K562 (cell line): ENCODE data around the gene ATP8B4. TPM values are rescaled to one million over a fixed set of nuclear protein-coding genes. Genes with fewer than 3 reads are reported as not detected.

Source experiments
- ATAC-seq: fragments of 200-7000 bp; cut with Tn5 transposase; 3 replicates; pipeline ENCODE4 v1.9.1; 2020; ENCODE audit warnings: moderate library complexity
- BruUV-seq: library from RNA; stranded (reverse); fragments of 400-500 nt; replicated peaks from 2 replicates; lab custom pipeline; 2021; lab: Mats Ljungman, UMichigan
- CTCF ChIA-PET: fragments of 300-600 bp; formaldehyde crosslinking; extraction: SDS; loops from one replicate; lab custom pipeline; 2021; ENCODE audit warnings: low intra/inter-chr PET ratio; lab: Yijun Ruan, JAX
- POLR2A ChIA-PET: fragments of 300-600, 350-650 bp; sonication (Branson Sonifier 250); formaldehyde crosslinking; extraction: SDS; loops from one replicate; lab custom pipeline; 2021; ENCODE audit warnings: antibody characterized with exemption, inconsistent platforms; lab: Yijun Ruan, JAX
- DNase-seq, 4 experiments: peaks; one replicate each; pipeline versions ENCODE4 v3.0.0 to v3.0.0-alpha.2; 2011 to 2018; ENCODE audit warnings: low spot score in 3 of 4, mixed read lengths in 3 of 4; ENCODE audit errors: extremely low read depth in 1 of 4
- FAIRE-seq: peaks from 2 replicates; lab custom pipeline; 2011; peaks lifted over from hg19 to GRCh38; lab: Jason Lieb, UNC
- H2AFZ ChIP-seq: 2 replicates; pipeline ENCODE4 v1.6.0; 2011; ENCODE audit warnings: low read depth, low read length, control low read depth, inconsistent platforms
- H3K27ac ChIP-seq: fragments of 200-600 bp; 3 replicates; pipeline ENCODE4 v1.8.0; 2011; ENCODE audit warnings: low read depth, mild to moderate bottlenecking, control low read depth, inconsistent platforms, low read length, moderate library complexity, mixed read lengths; ENCODE audit errors: extremely low read depth
- H3K27me3 ChIP-seq, 2 experiments: fragments of 300-600 bp in 1 of 2; 2 replicates in 1 of 2; 3 replicates in 1 of 2; pipeline versions ENCODE4 v1.6.0 to v1.8.0; 2011; ENCODE audit warnings: inconsistent platforms in 2 of 2, low read length in 2 of 2, mild to moderate bottlenecking in 1 of 2, mixed read lengths in 1 of 2, moderate library complexity in 1 of 2; ENCODE audit not compliant: control insufficient read depth in 2 of 2, insufficient read depth in 2 of 2
- H3K36me3 ChIP-seq: fragments of 300-600 bp; 3 replicates; pipeline ENCODE4 v1.8.0; 2011; ENCODE audit warnings: mild to moderate bottlenecking, low read length, inconsistent platforms; ENCODE audit not compliant: control insufficient read depth, insufficient read depth
- H3K4me1 ChIP-seq, 2 experiments: fragments of 200-600 bp in 1 of 2; replicated peaks in 1 of 2; 2 replicates in 1 of 2; 3 replicates in 1 of 2; pipeline versions ENCODE4 v1.5.1 to v1.8.0; 2011; ENCODE audit warnings: inconsistent platforms in 2 of 2, low read length in 2 of 2, mild to moderate bottlenecking in 1 of 2, mixed read lengths in 1 of 2, moderate library complexity in 1 of 2; ENCODE audit not compliant: control insufficient read depth in 2 of 2, insufficient read depth in 2 of 2
- H3K4me2 ChIP-seq: 2 replicates; pipeline ENCODE4 v1.6.1; 2011; ENCODE audit warnings: low read length, control low read depth, inconsistent platforms, mixed read lengths; ENCODE audit not compliant: insufficient read depth
- H3K4me3 ChIP-seq: fragments of 200-600 bp; sonication (generic), shearing (Covaris generic); 2 replicates; pipeline ENCODE4 v1.5.1; 2016; ENCODE audit warnings: control low read depth, inconsistent platforms
- H3K79me2 ChIP-seq: fragments of 200-600 bp; 3 replicates; pipeline ENCODE4 v1.8.0; 2011; ENCODE audit warnings: low read length, inconsistent platforms; ENCODE audit not compliant: control insufficient read depth, insufficient read depth
- H3K9ac ChIP-seq, 2 experiments: 2 replicates each; pipeline versions ENCODE4 v1.6.0 to v1.6.1; 2011; ENCODE audit warnings: low read depth in 2 of 2, low read length in 2 of 2, control low read depth in 1 of 2, inconsistent platforms in 1 of 2, mild to moderate bottlenecking in 1 of 2, mixed read lengths in 1 of 2; ENCODE audit not compliant: insufficient read depth in 1 of 2
- H3K9me1 ChIP-seq: one replicate; pipeline ENCODE4 v1.6.0; 2011; ENCODE audit warnings: inconsistent platforms, mild to moderate bottlenecking, low read length, moderate library complexity; ENCODE audit not compliant: control insufficient read depth, insufficient read depth
- H3K9me3 ChIP-seq: replicated peaks from 2 replicates; pipeline ENCODE4 v1.5.1; 2011; ENCODE audit warnings: low read depth, low read length, inconsistent platforms; ENCODE audit not compliant: control insufficient read depth, insufficient read depth
- H4K20me1 ChIP-seq: replicated peaks from 2 replicates; pipeline ENCODE4 v1.6.1; 2011; ENCODE audit warnings: low read length, inconsistent platforms, mixed read lengths; ENCODE audit not compliant: control insufficient read depth, insufficient read depth
- CEBPG ChIP-seq, 3 experiments: fragments of 200-800 bp in 1 of 3; sonication (Bioruptor generic) in 1 of 3; sonication (generic) in 1 of 3; formaldehyde crosslinking in 1 of 3; IDR thresholded peaks in 2 of 3; conservative IDR thresholded peaks in 1 of 3; 2 replicates each; pipeline versions ENCODE4 v1.6.1 to v1.8.0; 2016 to 2022; ENCODE audit warnings: missing compliant biosample characterization in 2 of 3, missing genetic modification characterization in 2 of 3, mild to moderate bottlenecking in 1 of 3, missing genetic modification reagents in 1 of 3
- IRF9 ChIP-seq: fragments of 450-650 bp; IDR thresholded peaks from 2 replicates; pipeline ENCODE4 v1.6.1; 2016; ENCODE audit warnings: missing biosample characterization, missing genetic modification characterization
- NFE2L1 ChIP-seq: fragments of 450-650 bp; IDR thresholded peaks from 2 replicates; pipeline ENCODE4 v1.6.1; 2016; ENCODE audit warnings: missing genetic modification characterization, low read depth, mild to moderate bottlenecking, missing compliant biosample characterization, moderate library complexity, borderline replicate concordance
- PBX2 ChIP-seq, 2 experiments: IDR thresholded peaks in 1 of 2; conservative IDR thresholded peaks in 1 of 2; 2 replicates each; pipeline ENCODE4 v1.6.1; 2016; ENCODE audit warnings: low read depth in 2 of 2, mild to moderate bottlenecking in 1 of 2, missing compliant biosample characterization in 1 of 2, missing genetic modification characterization in 1 of 2, moderate library complexity in 1 of 2
- SMARCA5 ChIP-seq: fragments of 450-650 bp; IDR thresholded peaks from 2 replicates; pipeline ENCODE4 v1.6.1; 2016
- ZNF609 ChIP-seq: sonication (generic); formaldehyde crosslinking; IDR thresholded peaks from 2 replicates; pipeline ENCODE4 v1.8.1; 2023; ENCODE audit warnings: missing genetic modification reagents, mild to moderate bottlenecking, borderline replicate concordance
- WGBS: fragments of 100-300 bp; shearing (Covaris generic); methylation state at CpG from one replicate; pipeline ENCODE4 v1.1.6; 2016; ENCODE audit warnings: low coverage, mixed read lengths; ENCODE audit not compliant: insufficient coverage; ENCODE audit errors: missing lambda C conversion rate; 5-methylcytosine and 5-hydroxymethylcytosine counted together
- in situ Hi-C: fragments of 300-500 bp; cut with MboI; formaldehyde crosslinking; loops from 4 replicates; pipeline ENCODE4 v1.15.0; 2018; ENCODE audit warnings: inconsistent platforms, mixed read lengths
- intact Hi-C: fragments of 100-400 bp; cut with micrococcal nuclease; formaldehyde crosslinking; loops from 2 replicates; pipeline ENCODE4 v1.14.2; 2022
- polyA plus RNA-seq, 8 experiments: library from polyadenylated mRNA; depleted of rRNA in 4 of 8; stranded (reverse) in 5 of 8; unstranded in 3 of 8; fragments of >200 nt; fragmentation: Nextera tagmentation in 2 of 8; fragmentation: Illumina TruSeq in 1 of 8; extraction: Ambion mirVana in 2 of 8; extraction: Trizol in 1 of 8; gene quantifications; 2 replicates each; pipeline versions ENCODE4 v1.2.1 to v1.2.3, GENCODE V29; 2011 to 2014; ENCODE audit warnings: inconsistent platforms in 1 of 8, missing spikeins in 1 of 8
- total RNA-seq, 7 experiments: library from RNA; depleted of rRNA in 6 of 7; stranded (reverse); fragments of >200 nt in 6 of 7; fragmentation: Illumina TruSeq in 2 of 7; extraction: Trizol in 2 of 7; gene quantifications; 2 replicates each; pipeline versions ENCODE4 v1.2.1 to v1.2.3, GENCODE V29; 2011 to 2021; ENCODE audit warnings: low replicate concordance in 1 of 7

The ATP8B4 gene
- total and polyA plus RNA-seq, 9 of the 15 experiments (the other 6 are each of a cell fraction or from before 2014, with no cell fraction given): 0.14 to 2.5 (median 0.44) TPM

- Histone ChIP-seq H3K9ac (no peak overlapping the region), H3K9me1 (no peaks in the 10 kb centered on the region), H3K4me1 (no peaks in the 10 kb centered on the region), H3K4me2 (no peak overlapping the region), H3K4me3 (no peak overlapping the region), H2AFZ (no peak overlapping the region), H3K27me3 (no peaks in the 10 kb centered on the region), H3K79me2 (no peaks in the 10 kb centered on the region), H4K20me1 (no peaks in the 10 kb centered on the region), H3K36me3 (no peaks in the 10 kb centered on the region), H3K27ac (no peak overlapping the region), H3K9me3 (no peaks in the 10 kb centered on the region)
- CTCF ChIA-PET: no interaction called here
- POLR2A ChIA-PET: interaction anchor here (0.6 kb wide), 1 partner anchor 8 kb away, joined by 4 read pairs; no protein-coding TSS in a partner anchor
- no peak for DNase-seq
- in situ Hi-C loops (loop anchor here (25.0 kb wide), 1 partner anchor 424 kb away; no protein-coding TSS in a partner anchor), intact Hi-C loops (no loop called here)
- no peak for ATAC-seq
- no TSS peak for BruUV-seq
- TF ChIP-seq NFE2L1 (tag): no peak
- TF ChIP-seq PBX2 (CRISPR knock-in tag; IDR thresholded peaks at IDR 0.05; ENCODE audit: low read depth): no peak
- TF ChIP-seq PBX2 (tag; conservative IDR thresholded peaks at IDR 0.05; ENCODE audit: low read depth): 0 out of 2 replicates have a peak, but pooled peaks have one; percentile 45
- TF ChIP-seq ZNF609: no peak
- TF ChIP-seq IRF9 (tag): no peak
- TF ChIP-seq CEBPG (CRISPR knock-in tag; IDR thresholded peaks at IDR 0.05): no peak
- no peak for TF ChIP-seq CEBPG (tag; conservative IDR thresholded peaks at IDR 0.05 in 1 of 2, IDR thresholded peaks at IDR 0.05 in 1 of 2)
- no peak for TF ChIP-seq SMARCA5
- FAIRE-seq: no peak
- 3% methylated on average over 2 of the region's 2 CpGs for WGBS
These were observed 230.7 kb downstream of the ATP8B4 start for GRCh38 chr15:49888323-49888693.
